K562 (cell line): ENCODE results near the gene KIF27. TPM values are rescaled to one million over a fixed set of nuclear protein-coding genes. Genes with fewer than 3 reads are reported as not detected.

ENCODE experiments used
- ASH1L ChIP-seq: fragments of 450-650 bp; IDR thresholded peaks from 2 replicates; pipeline ENCODE4 v1.6.1; 2018; ENCODE audit warnings: borderline replicate concordance, mild to moderate bottlenecking, low read depth; ENCODE audit not compliant: partially characterized antibody
- KLF13 ChIP-seq: fragments of 450-650 bp; IDR thresholded peaks from 2 replicates; pipeline ENCODE4 v1.6.1; 2016; ENCODE audit warnings: missing genetic modification characterization, low read depth, mild to moderate bottlenecking, missing compliant biosample characterization, moderate library complexity, borderline replicate concordance
- LCOR ChIP-seq: sonication (generic); formaldehyde crosslinking; IDR thresholded peaks from 2 replicates; pipeline ENCODE4 v1.8.0; 2022; ENCODE audit warnings: mild to moderate bottlenecking, missing genetic modification reagents
- MIER1 ChIP-seq: fragments of 450-650 bp; IDR thresholded peaks from 2 replicates; pipeline ENCODE4 v1.6.1; 2016; ENCODE audit warnings: antibody characterized with exemption, mild to moderate bottlenecking, low read depth
- NR2C2 ChIP-seq, 2 experiments: fragments of 200-800 bp in 1 of 2; sonication (Bioruptor generic) in 1 of 2; sonication (generic) in 1 of 2; formaldehyde crosslinking in 1 of 2; IDR thresholded peaks; 2 replicates each; pipeline versions ENCODE4 v1.6.1 to v1.8.0; 2016 to 2022; ENCODE audit warnings: mild to moderate bottlenecking in 1 of 2, missing compliant biosample characterization in 1 of 2, missing genetic modification characterization in 1 of 2, missing genetic modification reagents in 1 of 2
- POLR2AphosphoS5 ChIP-seq: IDR thresholded peaks from 2 replicates; pipeline ENCODE4 v1.6.1; 2011; ENCODE audit warnings: mild to moderate bottlenecking, low read depth, low read length, moderate library complexity; ENCODE audit not compliant: control insufficient read depth, insufficient read depth
- RB1 ChIP-seq: fragments of 450-650 bp; IDR thresholded peaks from 2 replicates; pipeline ENCODE4 v1.6.1; 2017; ENCODE audit warnings: low read depth, mild to moderate bottlenecking
- SMC3 ChIP-seq: conservative IDR thresholded peaks from 2 replicates; pipeline ENCODE4 v1.6.1; 2011; ENCODE audit warnings: low read depth, low read length, improper control_type of control experiment; ENCODE audit not compliant: insufficient read depth
- polyA plus RNA-seq, 8 experiments: library from polyadenylated mRNA; depleted of rRNA in 4 of 8; stranded (reverse) in 5 of 8; unstranded in 3 of 8; fragments of >200 nt; fragmentation: Nextera tagmentation in 2 of 8; fragmentation: Illumina TruSeq in 1 of 8; extraction: Ambion mirVana in 2 of 8; extraction: Trizol in 1 of 8; gene quantifications; 2 replicates each; pipeline versions ENCODE4 v1.2.1 to v1.2.3, GENCODE V29; 2011 to 2014; ENCODE audit warnings: inconsistent platforms in 1 of 8, missing spikeins in 1 of 8
- total RNA-seq, 7 experiments: library from RNA; depleted of rRNA in 6 of 7; stranded (reverse); fragments of >200 nt in 6 of 7; fragmentation: Illumina TruSeq in 2 of 7; extraction: Trizol in 2 of 7; gene quantifications; 2 replicates each; pipeline versions ENCODE4 v1.2.1 to v1.2.3, GENCODE V29; 2011 to 2021; ENCODE audit warnings: low replicate concordance in 1 of 7
- TF ChIP-seq, protein P1 (sequence below), 2 experiments: fragments of 450-650 bp; conservative IDR thresholded peaks; 2 replicates each; pipeline ENCODE4 v1.6.1; 2017; ENCODE audit warnings: mild to moderate bottlenecking in 2 of 2, moderate library complexity in 2 of 2
- TF ChIP-seq, protein P2 (sequence below): sonication (generic); formaldehyde crosslinking; IDR thresholded peaks from 2 replicates; pipeline ENCODE4 v1.8.0; 2022; ENCODE audit warnings: missing genetic modification reagents, mild to moderate bottlenecking, moderate library complexity, borderline replicate concordance
- TF ChIP-seq, protein P3 (sequence below): fragments of 450-650 bp; IDR thresholded peaks from 2 replicates; pipeline ENCODE4 v1.6.1; 2016; ENCODE audit warnings: mild to moderate bottlenecking, moderate library complexity

KIF27 gene
- total and polyA plus RNA-seq, 9 of the 15 experiments (the other 6 are each of a cell fraction or from before 2014, with no cell fraction given): 0.32 to 2.4 (median 0.98) TPM

DNA sequence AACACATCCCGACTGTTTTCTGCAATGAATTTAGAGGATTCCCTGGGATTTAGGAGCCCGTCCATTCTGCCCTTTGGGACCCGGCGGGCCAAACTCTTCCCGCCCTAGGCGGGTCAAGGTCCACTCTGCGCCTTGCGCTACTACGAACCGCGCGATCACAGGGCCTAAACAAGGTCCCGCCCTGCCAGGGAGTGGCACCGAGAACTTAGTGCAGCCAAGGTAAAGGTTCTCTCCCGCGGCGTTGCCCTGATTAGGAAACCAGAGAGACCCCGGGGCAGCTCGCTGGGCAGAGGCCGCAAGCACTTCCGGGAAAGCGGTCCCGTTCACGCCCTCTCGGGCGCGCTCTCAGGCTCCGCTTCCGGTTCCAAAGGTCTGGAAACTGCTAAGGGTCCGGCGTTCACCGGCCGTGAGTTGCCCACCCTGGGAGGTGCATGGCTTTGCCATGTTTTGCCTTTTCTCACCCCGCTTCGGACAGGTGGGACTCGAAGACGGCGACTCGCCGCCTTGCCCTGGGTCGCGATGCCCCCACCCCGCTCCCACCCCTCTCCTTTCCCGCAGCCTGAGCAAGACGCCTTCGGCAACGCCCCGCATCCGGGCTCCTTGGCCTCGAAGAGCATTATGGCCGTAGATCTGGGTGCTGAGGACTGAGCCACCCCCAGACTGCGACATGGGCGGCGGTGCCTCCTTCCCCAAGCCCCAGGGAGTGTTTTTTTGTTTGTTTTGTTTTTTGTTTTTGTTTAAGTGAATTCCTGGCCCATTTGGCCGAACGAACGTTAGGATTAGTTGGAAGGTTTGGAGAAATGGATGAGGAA, 35.4 kb upstream of the KIF27 start (continued):
- 0 out of 2 replicates have a peak, but pooled peaks have one; percentile 34 for TF ChIP-seq LCOR (CRISPR knock-in tag)
- TF ChIP-seq SMC3: no peak
- TF ChIP-seq RB1: peak; percentile 70; the same call in 1 of the 2 replicates
- peak; percentile 31; the same call in 1 of the 2 replicates for TF ChIP-seq KLF13 (tag)
- TF ChIP-seq, protein P1, sequence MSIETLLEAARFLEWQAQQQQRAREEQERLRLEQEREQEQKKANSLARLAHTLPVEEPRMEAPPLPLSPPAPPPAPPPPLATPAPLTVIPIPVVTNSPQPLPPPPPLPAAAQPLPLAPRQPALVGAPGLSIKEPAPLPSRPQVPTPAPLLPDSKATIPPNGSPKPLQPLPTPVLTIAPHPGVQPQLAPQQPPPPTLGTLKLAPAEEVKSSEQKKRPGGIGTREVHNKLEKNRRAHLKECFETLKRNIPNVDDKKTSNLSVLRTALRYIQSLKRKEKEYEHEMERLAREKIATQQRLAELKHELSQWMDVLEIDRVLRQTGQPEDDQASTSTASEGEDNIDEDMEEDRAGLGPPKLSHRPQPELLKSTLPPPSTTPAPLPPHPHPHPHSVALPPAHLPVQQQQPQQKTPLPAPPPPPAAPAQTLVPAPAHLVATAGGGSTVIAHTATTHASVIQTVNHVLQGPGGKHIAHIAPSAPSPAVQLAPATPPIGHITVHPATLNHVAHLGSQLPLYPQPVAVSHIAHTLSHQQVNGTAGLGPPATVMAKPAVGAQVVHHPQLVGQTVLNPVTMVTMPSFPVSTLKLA (conservative IDR thresholded peaks at IDR 0.05): peak; percentile 33 to 57; a peak in 3 of 4 replicates
- TF ChIP-seq, protein P2, sequence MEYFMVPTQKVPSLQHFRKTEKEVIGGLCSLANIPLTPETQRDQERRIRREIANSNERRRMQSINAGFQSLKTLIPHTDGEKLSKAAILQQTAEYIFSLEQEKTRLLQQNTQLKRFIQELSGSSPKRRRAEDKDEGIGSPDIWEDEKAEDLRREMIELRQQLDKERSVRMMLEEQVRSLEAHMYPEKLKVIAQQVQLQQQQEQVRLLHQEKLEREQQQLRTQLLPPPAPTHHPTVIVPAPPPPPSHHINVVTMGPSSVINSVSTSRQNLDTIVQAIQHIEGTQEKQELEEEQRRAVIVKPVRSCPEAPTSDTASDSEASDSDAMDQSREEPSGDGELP (CRISPR knock-in tag): peak; percentile 39; the same call in 1 of the 2 replicates
- TF ChIP-seq, protein P3, sequence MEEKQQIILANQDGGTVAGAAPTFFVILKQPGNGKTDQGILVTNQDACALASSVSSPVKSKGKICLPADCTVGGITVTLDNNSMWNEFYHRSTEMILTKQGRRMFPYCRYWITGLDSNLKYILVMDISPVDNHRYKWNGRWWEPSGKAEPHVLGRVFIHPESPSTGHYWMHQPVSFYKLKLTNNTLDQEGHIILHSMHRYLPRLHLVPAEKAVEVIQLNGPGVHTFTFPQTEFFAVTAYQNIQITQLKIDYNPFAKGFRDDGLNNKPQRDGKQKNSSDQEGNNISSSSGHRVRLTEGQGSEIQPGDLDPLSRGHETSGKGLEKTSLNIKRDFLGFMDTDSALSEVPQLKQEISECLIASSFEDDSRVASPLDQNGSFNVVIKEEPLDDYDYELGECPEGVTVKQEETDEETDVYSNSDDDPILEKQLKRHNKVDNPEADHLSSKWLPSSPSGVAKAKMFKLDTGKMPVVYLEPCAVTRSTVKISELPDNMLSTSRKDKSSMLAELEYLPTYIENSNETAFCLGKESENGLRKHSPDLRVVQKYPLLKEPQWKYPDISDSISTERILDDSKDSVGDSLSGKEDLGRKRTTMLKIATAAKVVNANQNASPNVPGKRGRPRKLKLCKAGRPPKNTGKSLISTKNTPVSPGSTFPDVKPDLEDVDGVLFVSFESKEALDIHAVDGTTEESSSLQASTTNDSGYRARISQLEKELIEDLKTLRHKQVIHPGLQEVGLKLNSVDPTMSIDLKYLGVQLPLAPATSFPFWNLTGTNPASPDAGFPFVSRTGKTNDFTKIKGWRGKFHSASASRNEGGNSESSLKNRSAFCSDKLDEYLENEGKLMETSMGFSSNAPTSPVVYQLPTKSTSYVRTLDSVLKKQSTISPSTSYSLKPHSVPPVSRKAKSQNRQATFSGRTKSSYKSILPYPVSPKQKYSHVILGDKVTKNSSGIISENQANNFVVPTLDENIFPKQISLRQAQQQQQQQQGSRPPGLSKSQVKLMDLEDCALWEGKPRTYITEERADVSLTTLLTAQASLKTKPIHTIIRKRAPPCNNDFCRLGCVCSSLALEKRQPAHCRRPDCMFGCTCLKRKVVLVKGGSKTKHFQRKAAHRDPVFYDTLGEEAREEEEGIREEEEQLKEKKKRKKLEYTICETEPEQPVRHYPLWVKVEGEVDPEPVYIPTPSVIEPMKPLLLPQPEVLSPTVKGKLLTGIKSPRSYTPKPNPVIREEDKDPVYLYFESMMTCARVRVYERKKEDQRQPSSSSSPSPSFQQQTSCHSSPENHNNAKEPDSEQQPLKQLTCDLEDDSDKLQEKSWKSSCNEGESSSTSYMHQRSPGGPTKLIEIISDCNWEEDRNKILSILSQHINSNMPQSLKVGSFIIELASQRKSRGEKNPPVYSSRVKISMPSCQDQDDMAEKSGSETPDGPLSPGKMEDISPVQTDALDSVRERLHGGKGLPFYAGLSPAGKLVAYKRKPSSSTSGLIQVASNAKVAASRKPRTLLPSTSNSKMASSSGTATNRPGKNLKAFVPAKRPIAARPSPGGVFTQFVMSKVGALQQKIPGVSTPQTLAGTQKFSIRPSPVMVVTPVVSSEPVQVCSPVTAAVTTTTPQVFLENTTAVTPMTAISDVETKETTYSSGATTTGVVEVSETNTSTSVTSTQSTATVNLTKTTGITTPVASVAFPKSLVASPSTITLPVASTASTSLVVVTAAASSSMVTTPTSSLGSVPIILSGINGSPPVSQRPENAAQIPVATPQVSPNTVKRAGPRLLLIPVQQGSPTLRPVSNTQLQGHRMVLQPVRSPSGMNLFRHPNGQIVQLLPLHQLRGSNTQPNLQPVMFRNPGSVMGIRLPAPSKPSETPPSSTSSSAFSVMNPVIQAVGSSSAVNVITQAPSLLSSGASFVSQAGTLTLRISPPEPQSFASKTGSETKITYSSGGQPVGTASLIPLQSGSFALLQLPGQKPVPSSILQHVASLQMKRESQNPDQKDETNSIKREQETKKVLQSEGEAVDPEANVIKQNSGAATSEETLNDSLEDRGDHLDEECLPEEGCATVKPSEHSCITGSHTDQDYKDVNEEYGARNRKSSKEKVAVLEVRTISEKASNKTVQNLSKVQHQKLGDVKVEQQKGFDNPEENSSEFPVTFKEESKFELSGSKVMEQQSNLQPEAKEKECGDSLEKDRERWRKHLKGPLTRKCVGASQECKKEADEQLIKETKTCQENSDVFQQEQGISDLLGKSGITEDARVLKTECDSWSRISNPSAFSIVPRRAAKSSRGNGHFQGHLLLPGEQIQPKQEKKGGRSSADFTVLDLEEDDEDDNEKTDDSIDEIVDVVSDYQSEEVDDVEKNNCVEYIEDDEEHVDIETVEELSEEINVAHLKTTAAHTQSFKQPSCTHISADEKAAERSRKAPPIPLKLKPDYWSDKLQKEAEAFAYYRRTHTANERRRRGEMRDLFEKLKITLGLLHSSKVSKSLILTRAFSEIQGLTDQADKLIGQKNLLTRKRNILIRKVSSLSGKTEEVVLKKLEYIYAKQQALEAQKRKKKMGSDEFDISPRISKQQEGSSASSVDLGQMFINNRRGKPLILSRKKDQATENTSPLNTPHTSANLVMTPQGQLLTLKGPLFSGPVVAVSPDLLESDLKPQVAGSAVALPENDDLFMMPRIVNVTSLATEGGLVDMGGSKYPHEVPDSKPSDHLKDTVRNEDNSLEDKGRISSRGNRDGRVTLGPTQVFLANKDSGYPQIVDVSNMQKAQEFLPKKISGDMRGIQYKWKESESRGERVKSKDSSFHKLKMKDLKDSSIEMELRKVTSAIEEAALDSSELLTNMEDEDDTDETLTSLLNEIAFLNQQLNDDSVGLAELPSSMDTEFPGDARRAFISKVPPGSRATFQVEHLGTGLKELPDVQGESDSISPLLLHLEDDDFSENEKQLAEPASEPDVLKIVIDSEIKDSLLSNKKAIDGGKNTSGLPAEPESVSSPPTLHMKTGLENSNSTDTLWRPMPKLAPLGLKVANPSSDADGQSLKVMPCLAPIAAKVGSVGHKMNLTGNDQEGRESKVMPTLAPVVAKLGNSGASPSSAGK: peak; percentile 70; the same call in 1 of the 2 replicates
- 0 out of 2 replicates have a peak, but pooled peaks have one; percentile 15 for TF ChIP-seq MIER1
- TF ChIP-seq NR2C2 (CRISPR knock-in tag; IDR thresholded peaks at IDR 0.05): no peak
- peak; percentile 94 for TF ChIP-seq NR2C2 (tag; IDR thresholded peaks at IDR 0.05)
- TF ChIP-seq ASH1L: peak; percentile 33
- peak; percentile 58; the same call in 1 of the 2 replicates for TF ChIP-seq POLR2AphosphoS5
